ENCODE data around the gene DCPS.
"Not testable (repeated sequence)": the region's sequence is repeated elsewhere in the genome, so short reads cannot be mapped to it uniquely, and the experiment has no call there.

The DCPS gene, protein sequence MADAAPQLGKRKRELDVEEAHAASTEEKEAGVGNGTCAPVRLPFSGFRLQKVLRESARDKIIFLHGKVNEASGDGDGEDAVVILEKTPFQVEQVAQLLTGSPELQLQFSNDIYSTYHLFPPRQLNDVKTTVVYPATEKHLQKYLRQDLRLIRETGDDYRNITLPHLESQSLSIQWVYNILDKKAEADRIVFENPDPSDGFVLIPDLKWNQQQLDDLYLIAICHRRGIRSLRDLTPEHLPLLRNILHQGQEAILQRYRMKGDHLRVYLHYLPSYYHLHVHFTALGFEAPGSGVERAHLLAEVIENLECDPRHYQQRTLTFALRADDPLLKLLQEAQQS

GRCh38 chr11:126303623-126304456 lies at the start of gene DCPS:
Gene DCPS, plus strand, starts transcription at chr11:126304060. Its CDS starts 21 bp downstream, at chr11:126304081.
- DNase-seq, result peak; percentile 86 to 95

GRCh38 chr11:126254819-126255218 lies 49.0 kb upstream of the DCPS start:
- DNase-seq, result no peak

DNA sequence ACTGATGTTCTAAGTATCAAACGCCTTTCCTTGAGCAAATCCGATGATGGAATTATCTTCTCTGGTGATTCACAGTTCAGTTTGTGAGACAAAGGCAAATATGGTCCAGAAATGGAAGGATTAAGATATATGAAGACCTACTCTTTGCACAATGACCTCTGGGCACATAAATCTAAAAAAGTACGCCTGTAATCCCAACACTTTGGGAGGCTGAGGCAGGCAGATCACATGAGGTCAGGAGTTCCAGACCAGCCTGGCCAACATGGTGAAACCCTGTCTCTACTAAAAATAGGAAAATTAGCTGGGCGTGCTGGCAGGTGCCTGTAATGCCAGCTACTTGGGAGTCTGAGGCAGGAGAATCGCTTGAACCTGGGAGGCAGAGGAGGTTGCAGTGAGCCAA lies 48.4 kb upstream of the DCPS start:
- DNase-seq, result not testable (repeated sequence)

- DNase-seq, result no peak
Measured at GRCh38 chr11:126256216-126256615, 47.6 kb upstream of the DCPS start.

DNA sequence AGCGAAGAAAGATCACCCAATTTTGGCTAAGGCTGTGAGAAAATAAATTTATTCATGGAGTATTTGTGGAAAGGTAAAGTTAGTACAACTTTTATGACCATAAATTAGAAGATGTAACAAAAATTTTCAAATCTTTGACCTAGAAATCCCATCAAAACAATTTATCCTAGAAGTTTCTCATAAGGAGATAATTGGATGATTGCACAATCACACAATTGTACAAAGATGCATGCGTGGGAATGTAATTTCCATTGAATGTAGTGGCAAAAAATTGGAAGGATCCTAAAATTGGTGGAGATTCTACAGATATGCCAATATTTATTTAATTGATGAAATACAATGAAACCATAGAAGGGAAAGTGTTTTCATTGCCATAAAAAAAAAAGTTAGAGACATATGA lies 46.7 kb upstream of the DCPS start:
- no peak for DNase-seq

- DNase-seq, result no peak
Measured at GRCh38 chr11:126257764-126258163, 46.1 kb upstream of the DCPS start.

DNA sequence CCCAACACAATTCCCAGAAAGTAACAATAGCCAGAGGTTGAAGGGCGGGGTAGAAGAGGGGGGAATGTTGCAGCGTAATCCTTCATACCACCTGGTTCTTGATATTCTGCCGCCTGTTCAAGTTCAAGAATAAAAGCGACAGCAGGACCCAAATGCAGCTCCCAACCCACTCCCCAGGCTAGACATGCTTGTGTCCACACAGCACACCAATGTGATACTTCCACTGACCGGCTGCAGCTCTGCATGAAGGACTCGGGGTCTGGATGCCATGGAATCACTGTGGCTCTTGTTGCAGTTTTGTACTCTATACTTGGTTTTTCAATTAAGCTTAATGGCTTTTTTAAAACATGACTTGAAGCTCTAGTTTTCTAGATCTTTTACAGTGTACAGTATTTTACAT lies 41.6 kb upstream of the DCPS start:
- no peak for DNase-seq

- DNase-seq, result no peak
Measured at GRCh38 chr11:126263489-126263888, 40.4 kb upstream of the DCPS start.

DNA sequence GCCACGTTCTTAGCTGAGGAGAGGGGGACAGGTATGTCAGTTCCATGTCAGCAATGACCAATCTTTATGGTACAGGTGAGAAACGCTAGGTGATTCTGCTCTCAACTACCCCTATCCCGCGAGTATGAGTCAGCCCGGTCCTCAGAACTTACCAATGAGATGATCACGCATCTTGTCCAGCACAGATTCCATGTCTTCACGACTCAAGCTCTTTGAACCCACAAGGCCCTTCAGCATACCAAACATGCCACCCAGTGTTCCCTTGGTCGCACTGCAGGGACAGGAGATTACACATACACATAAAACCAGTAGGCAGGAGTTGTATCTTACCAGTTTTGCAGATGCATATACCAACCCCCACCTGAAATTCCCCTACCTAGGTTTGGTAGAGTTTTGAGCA lies 38.0 kb upstream of the DCPS start:
- no peak for DNase-seq

GRCh38 chr11:126267650-126268049 lies 36.2 kb upstream of the DCPS start:
- DNase-seq, result no peak

- DNase-seq, result no peak
Measured at GRCh38 chr11:126268361-126268707, 35.5 kb upstream of the DCPS start.

- peak; percentile 98 to 99 for DNase-seq
Measured at GRCh38 chr11:126268708-126269579, 34.9 kb upstream of the DCPS start, which contains the start of the genes FOXRED1 and SRPRA. Gene FOXRED1, plus strand, starts transcription at chr11:126269154. Its CDS starts 53 bp downstream, at chr11:126269207. Gene SRPRA, minus strand, starts transcription at chr11:126268895. Its CDS starts 91 bp downstream, at chr11:126268804.

DNA sequence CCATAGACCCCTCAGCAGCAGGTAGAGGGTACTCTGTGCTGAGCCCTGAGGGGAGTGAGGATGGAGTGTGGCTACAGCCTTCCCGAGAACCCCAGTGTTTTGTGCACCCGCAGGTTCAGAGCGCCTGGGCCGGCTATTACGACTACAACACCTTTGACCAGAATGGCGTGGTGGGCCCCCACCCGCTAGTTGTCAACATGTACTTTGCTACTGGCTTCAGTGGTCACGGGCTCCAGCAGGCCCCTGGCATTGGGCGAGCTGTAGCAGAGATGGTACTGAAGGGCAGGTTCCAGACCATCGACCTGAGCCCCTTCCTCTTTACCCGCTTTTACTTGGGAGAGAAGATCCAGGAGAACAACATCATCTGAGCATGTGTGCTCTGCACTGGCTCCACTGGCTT lies 26.5 kb upstream of the DCPS start:
- no peak for DNase-seq

- DNase-seq, result no peak
Measured at GRCh38 chr11:126277780-126278179, 26.1 kb upstream of the DCPS start.

- no peak for DNase-seq
Measured at GRCh38 chr11:126279191-126279590, 24.7 kb upstream of the DCPS start.

DNA sequence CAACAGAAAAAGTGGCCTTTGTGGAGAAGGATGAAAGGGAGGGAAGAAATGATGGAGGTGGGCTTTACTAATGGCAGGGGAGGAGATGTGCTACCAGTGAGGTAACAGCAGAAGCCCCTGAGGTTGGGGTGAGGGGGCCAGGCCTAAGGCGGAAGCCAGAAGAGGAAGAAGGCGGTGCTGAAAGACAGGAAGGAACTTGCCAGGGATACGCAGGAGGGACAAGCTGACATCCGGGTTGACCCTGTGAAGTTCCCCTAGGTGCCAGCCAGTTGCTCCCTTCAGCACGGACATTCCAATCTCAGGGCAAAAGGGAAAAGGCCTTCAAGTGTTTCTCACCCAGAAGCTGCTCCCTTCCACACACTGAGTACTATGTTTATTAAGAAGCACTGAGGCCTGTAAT lies 23.3 kb upstream of the DCPS start:
- no peak for DNase-seq

DNA sequence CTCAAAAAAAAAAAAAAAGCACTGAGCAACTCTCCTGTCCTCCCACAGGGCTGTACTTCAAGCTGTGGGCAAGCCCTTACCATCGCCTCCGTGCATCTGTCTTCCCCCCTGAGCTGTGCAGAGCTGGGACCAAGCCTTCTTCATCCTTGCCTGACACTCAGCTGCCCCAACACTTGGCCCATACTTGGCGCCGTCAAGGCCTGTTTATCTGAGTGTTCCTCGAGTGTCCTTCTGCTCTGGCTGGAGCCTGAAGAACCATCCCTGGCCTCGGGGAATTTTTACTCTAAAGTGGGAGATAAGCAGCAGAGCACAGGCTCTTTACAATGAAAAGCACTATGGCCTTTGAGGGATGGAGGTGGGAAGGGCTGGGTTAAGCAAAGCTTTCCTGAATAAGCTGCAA lies 22.6 kb upstream of the DCPS start:
- DNase-seq, result no peak

DNA sequence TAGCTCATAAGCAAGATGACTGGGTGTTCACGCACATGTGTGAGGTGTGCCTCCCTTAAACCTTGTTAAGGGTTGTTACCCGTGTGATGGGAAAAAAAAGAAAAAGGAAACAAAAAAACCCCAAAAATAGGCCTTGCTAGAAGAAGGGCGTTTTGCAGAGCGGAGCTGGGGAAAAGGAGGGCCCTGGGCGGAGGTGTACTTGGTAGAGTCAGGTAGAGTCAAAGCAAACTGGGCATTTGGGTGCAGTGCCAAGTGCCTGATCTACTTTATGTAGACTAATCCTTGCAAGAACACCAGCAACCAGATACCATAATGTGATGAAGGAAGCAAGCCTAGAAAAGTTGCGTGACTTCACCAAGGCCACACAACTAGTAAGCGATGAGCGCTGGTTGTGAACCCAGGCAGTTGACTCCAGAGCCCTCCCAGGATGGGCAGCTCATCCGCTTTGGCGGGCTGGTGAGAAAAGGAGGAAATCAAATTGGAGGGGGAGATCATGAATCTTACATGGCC lies 22.1 kb upstream of the DCPS start:
- DNase-seq, result no peak

- DNase-seq, result peak in 1 of 2 experiments; percentile 33
Measured at GRCh38 chr11:126282361-126282735, 21.5 kb upstream of the DCPS start.

- peak in 1 of 2 experiments; percentile 57 for DNase-seq
Measured at GRCh38 chr11:126282736-126283591, 20.9 kb upstream of the DCPS start, which contains the start of gene TIRAP. Gene TIRAP, plus strand, starts transcription at chr11:126283093. Its CDS starts 7,802 bp downstream, at chr11:126290895.

- peak; percentile 82 for DNase-seq
Measured at GRCh38 chr11:126284829-126285228, 19.0 kb upstream of the DCPS start.

GRCh38 chr11:126288237-126288636 lies 15.6 kb upstream of the DCPS start:
- no peak for DNase-seq

All from NCI-H446 (cell line).